OCI-LY7 (cell line): ENCODE results near the gene AMZ1.

Experiments
- EZH2phosphoT487 ChIP-seq: fragments of 200-600 bp; sonication (generic); IDR thresholded peaks from 2 replicates; pipeline ENCODE4 v1.6.1; 2018; ENCODE audit warnings: low read depth, borderline replicate concordance, mild to moderate bottlenecking, mixed run types, antibody characterized with exemption, low read length, moderate library complexity, mixed read lengths
- TF ChIP-seq, protein P1 (sequence below): fragments of 200-600 bp; sonication (generic); conservative IDR thresholded peaks from 2 replicates; pipeline ENCODE4 v1.5.1; 2014; ENCODE audit warnings: mild to moderate bottlenecking, antibody characterized with exemption, low read length, moderate library complexity, mixed read lengths

DNA sequence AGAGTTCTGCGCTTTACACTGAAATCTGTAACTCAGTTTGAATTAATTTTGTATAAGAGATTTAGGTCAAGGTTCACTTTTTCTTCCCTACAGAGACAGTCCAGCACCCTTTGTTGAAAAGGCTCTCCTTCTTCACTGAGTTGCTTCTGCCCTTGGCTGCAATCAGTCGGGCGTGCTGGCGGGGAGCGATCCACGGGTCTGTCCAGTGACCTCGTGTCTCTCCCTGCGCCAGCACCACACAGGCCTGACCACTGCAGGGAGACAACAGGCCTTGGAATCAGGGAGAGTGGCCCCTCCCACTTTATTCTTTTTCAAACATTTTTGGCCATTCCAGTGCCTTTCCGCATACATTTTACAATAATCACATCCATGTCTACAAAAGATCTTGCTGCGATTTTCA, 66.9 kb downstream of the AMZ1 start:
- TF ChIP-seq, protein P1, sequence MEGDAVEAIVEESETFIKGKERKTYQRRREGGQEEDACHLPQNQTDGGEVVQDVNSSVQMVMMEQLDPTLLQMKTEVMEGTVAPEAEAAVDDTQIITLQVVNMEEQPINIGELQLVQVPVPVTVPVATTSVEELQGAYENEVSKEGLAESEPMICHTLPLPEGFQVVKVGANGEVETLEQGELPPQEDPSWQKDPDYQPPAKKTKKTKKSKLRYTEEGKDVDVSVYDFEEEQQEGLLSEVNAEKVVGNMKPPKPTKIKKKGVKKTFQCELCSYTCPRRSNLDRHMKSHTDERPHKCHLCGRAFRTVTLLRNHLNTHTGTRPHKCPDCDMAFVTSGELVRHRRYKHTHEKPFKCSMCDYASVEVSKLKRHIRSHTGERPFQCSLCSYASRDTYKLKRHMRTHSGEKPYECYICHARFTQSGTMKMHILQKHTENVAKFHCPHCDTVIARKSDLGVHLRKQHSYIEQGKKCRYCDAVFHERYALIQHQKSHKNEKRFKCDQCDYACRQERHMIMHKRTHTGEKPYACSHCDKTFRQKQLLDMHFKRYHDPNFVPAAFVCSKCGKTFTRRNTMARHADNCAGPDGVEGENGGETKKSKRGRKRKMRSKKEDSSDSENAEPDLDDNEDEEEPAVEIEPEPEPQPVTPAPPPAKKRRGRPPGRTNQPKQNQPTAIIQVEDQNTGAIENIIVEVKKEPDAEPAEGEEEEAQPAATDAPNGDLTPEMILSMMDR, result no peak
- no peak for TF ChIP-seq EZH2phosphoT487
